ENCODE results near the gene PDGFC. TPM values are rescaled to one million over a fixed set of nuclear protein-coding genes. Genes with fewer than 3 reads are reported as not detected.
A peak's percentile ranks its signal among the peaks of the same experiment; 100 is the strongest.

PDGFC gene
- total RNA-seq, 1 donor: 145 TPM

GRCh38 chr4:156896527-156896926, 75.1 kb downstream of the PDGFC start:
- Histone ChIP-seq H3K27me3 (ENCODE audit: insufficient read depth, low read length) (no peaks in the 10 kb centered on the region), H3K4me3 (ENCODE audit: insufficient read depth, low read length) (no peak overlapping the region), H2AFZ (ENCODE audit: low read length) (no peak overlapping the region), H4K20me1 (ENCODE audit: insufficient read depth, low read length) (peaks cover 31% of the 10 kb centered on the region), H3K79me2 (ENCODE audit: insufficient read depth, low read length) (peaks cover 98% of the 10 kb centered on the region), H3K27ac (ENCODE audit: low read depth, low read length) (no peak overlapping the region), H3K9me3 (ENCODE audit: low read depth, low read length) (no peaks in the 10 kb centered on the region), H3K4me2 (ENCODE audit: insufficient read depth, low read length) (no peak overlapping the region), H3K36me3 (ENCODE audit: insufficient read depth, low read length) (no peaks in the 10 kb centered on the region), H3K4me1 (ENCODE audit: insufficient read depth, low read length) (peaks cover 3% of the 10 kb centered on the region)
- no peak for DNase-seq (ENCODE audit: insufficient read length, low spot score, missing footprints)
- no peak for TF ChIP-seq CTCF (IDR thresholded peaks at IDR 0.05; ENCODE audit: extremely low read depth, low read depth, low read length)

GRCh38 chr4:156894234-156894633, 77.4 kb downstream of the PDGFC start:
- peaks cover 24% of the 10 kb centered on the region for H4K20me1 ChIP-seq (ENCODE audit: insufficient read depth, low read length)
- H3K4me1 ChIP-seq (ENCODE audit: insufficient read depth, low read length): peaks cover 17% of the 10 kb centered on the region
- no peak overlapping the region for H3K4me3 ChIP-seq (ENCODE audit: insufficient read depth, low read length)
- no peaks in the 10 kb centered on the region for H3K36me3 ChIP-seq (ENCODE audit: insufficient read depth, low read length)
- no peak overlapping the region for H3K4me2 ChIP-seq (ENCODE audit: insufficient read depth, low read length)
- no peak overlapping the region for H2AFZ ChIP-seq (ENCODE audit: low read length)
- DNase-seq (ENCODE audit: insufficient read length, low spot score, missing footprints): no peak
- TF ChIP-seq CTCF (IDR thresholded peaks at IDR 0.05; ENCODE audit: extremely low read depth, low read depth, low read length): no peak
- H3K79me2 ChIP-seq (ENCODE audit: insufficient read depth, low read length): peaks cover 94% of the 10 kb centered on the region
- H3K27ac ChIP-seq (ENCODE audit: low read depth, low read length): no peak overlapping the region
- H3K27me3 ChIP-seq (ENCODE audit: insufficient read depth, low read length): no peaks in the 10 kb centered on the region
- no peaks in the 10 kb centered on the region for H3K9me3 ChIP-seq (ENCODE audit: low read depth, low read length)

DNA sequence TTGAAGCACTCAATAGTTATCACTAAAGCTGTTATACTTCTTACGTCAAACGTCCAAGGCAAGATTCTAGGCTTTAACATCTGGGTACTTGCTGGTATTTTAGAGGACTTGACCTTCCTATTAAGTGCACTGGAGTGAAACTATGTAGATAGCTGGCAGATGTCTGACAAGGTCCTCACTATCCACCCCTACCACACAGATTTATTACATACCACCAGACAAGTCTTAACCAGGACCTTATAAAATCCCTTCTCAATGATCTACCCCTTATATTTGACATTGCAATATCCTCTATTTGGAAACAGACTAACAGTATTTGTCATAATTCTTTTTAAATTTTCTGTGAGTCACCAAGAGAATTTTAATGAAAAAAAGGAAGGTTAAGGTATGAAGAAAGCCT, 78.8 kb downstream of the PDGFC start:
- TF ChIP-seq CTCF (IDR thresholded peaks at IDR 0.05; ENCODE audit: extremely low read depth, low read depth, low read length): no peak
- Histone ChIP-seq H3K79me2 (ENCODE audit: insufficient read depth, low read length) (peaks cover 90% of the 10 kb centered on the region), H3K4me1 (ENCODE audit: insufficient read depth, low read length) (peaks cover 25% of the 10 kb centered on the region), H4K20me1 (ENCODE audit: insufficient read depth, low read length) (peaks cover 16% of the 10 kb centered on the region), H3K27me3 (ENCODE audit: insufficient read depth, low read length) (no peaks in the 10 kb centered on the region), H2AFZ (ENCODE audit: low read length) (no peak overlapping the region), H3K4me2 (ENCODE audit: insufficient read depth, low read length) (no peak overlapping the region), H3K9me3 (ENCODE audit: low read depth, low read length) (no peaks in the 10 kb centered on the region), H3K27ac (ENCODE audit: low read depth, low read length) (no peak overlapping the region), H3K36me3 (ENCODE audit: insufficient read depth, low read length) (no peaks in the 10 kb centered on the region), H3K4me3 (ENCODE audit: insufficient read depth, low read length) (no peak overlapping the region)
- no peak for DNase-seq (ENCODE audit: insufficient read length, low spot score, missing footprints)

DNA sequence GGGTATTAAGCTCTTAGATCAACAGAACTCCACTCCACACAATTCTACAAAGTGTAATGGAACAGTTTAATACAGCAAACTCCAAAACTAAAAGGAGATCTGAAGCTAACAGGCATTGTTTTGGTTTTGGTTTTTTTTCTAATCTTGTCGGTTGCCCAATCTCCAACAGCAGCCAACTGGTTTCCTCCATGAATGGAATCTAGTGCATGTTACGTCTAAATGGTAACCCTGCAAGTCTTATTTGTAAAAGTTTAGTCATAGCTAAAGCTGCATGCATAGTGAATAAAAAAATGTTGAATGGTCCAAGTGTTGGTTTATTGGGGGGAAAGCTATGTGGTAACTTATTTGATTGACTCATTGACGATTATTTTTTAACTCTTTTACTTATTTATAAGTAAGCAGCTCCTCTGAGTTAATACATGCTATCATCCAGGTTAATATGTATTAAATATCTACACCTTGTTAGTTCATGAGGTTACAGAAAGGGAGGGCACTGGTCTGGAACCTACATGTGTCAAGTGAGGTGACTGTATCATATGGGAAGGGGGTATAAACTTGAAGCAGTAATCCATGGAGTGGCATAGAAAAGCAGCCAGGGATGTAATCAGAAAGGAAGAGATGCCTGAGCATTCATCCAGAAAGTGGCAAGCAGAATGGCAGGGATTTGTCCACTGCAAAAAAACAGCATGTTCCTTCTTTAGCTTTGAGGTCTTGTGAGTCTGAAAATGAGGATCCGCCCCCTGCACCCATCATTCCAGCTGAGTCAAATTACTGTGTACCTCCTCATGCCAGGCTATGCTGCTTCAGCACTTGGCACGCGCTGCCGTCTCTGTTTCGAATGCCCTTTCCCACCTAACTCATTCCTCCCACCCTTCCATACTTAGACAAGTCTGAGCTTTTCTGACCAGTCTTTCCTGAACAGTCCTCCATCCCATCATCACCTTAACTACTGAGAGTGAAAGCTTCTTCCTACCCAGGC, 81.7 kb downstream of the PDGFC start:
- H3K4me1 ChIP-seq (ENCODE audit: insufficient read depth, low read length): peaks cover 28% of the 10 kb centered on the region
- DNase-seq (ENCODE audit: insufficient read length, low spot score, missing footprints): peak; percentile 58
- no peaks in the 10 kb centered on the region for H3K9me3 ChIP-seq (ENCODE audit: low read depth, low read length)
- H3K36me3 ChIP-seq (ENCODE audit: insufficient read depth, low read length): peaks cover 5% of the 10 kb centered on the region
- H3K4me3 ChIP-seq (ENCODE audit: insufficient read depth, low read length): peak overlapping the region; percentile 17
- H3K27me3 ChIP-seq (ENCODE audit: insufficient read depth, low read length): no peaks in the 10 kb centered on the region
- TF ChIP-seq CTCF (IDR thresholded peaks at IDR 0.05; ENCODE audit: extremely low read depth, low read depth, low read length): no peak
- peak overlapping the region; percentile 61 for H3K4me2 ChIP-seq (ENCODE audit: insufficient read depth, low read length)
- H3K79me2 ChIP-seq (ENCODE audit: insufficient read depth, low read length): peaks cover 90% of the 10 kb centered on the region
- no peak overlapping the region for H2AFZ ChIP-seq (ENCODE audit: low read length)
- H4K20me1 ChIP-seq (ENCODE audit: insufficient read depth, low read length): peaks cover 5% of the 10 kb centered on the region
- H3K27ac ChIP-seq (ENCODE audit: low read depth, low read length): peak overlapping the region; percentile 82
